MCF 10A (cell line): ENCODE measurements around the gene SLC39A9. TPM values are rescaled to one million over a fixed set of nuclear protein-coding genes. Genes with fewer than 3 reads are reported as not detected.
A peak's percentile ranks its signal among the peaks of the same experiment; 100 is the strongest.

Experiments used
- BruUV-seq: library from RNA; stranded (reverse); fragments of 400-500 nt; replicated peaks from 2 replicates; lab custom pipeline; 2021; lab: Mats Ljungman, UMichigan
- CTCF ChIA-PET: fragments of 300-600 bp; sonication (Branson Sonifier 250); formaldehyde crosslinking; extraction: SDS; loops from one replicate; lab custom pipeline; 2021; ENCODE audit warnings: antibody characterized with exemption, inconsistent platforms; lab: Yijun Ruan, JAX
- POLR2A ChIA-PET: fragments of 300-600, 350-650 bp; sonication (Branson Sonifier 250); formaldehyde crosslinking; extraction: SDS; loops from one replicate; lab custom pipeline; 2020; ENCODE audit warnings: antibody characterized with exemption, inconsistent platforms; lab: Yijun Ruan, JAX
- DNase-seq: peaks from one replicate; pipeline ENCODE4 v3.0.0-alpha.2; 2018; ENCODE audit not compliant: unreplicated experiment
- H3K27ac Mint-ChIP-seq: one replicate; pipeline ENCODE4 v1.8.0; 2022; ENCODE audit warnings: mild to moderate bottlenecking, low read depth, mixed read lengths; ENCODE audit not compliant: unreplicated experiment
- H3K27me3 Mint-ChIP-seq: one replicate; pipeline ENCODE4 v1.8.0; 2022; ENCODE audit warnings: mixed read lengths; ENCODE audit not compliant: insufficient read depth, unreplicated experiment
- H3K36me3 Mint-ChIP-seq: one replicate; pipeline ENCODE4 v1.8.0; 2022; ENCODE audit warnings: mild to moderate bottlenecking, moderate library complexity, mixed read lengths; ENCODE audit not compliant: insufficient read depth, unreplicated experiment
- H3K4me1 Mint-ChIP-seq: one replicate; pipeline ENCODE4 v1.8.0; 2022; ENCODE audit warnings: mixed read lengths; ENCODE audit not compliant: insufficient read depth, unreplicated experiment
- H3K4me3 Mint-ChIP-seq: one replicate; pipeline ENCODE4 v1.8.0; 2022; ENCODE audit warnings: mild to moderate bottlenecking, moderate library complexity, mixed read lengths; ENCODE audit not compliant: unreplicated experiment
- H3K9me3 Mint-ChIP-seq: one replicate; pipeline ENCODE4 v1.8.0; 2022; ENCODE audit warnings: mixed read lengths; ENCODE audit not compliant: unreplicated experiment
- intact Hi-C: fragments of 100-400 bp; cut with micrococcal nuclease; formaldehyde crosslinking; loops from 2 replicates; pipeline ENCODE4 v1.14.1; 2022
- total RNA-seq: library from RNA; stranded (reverse); gene quantifications from 2 replicates; pipeline ENCODE4 v1.2.3, GENCODE V29; 2022
- TF ChIP-seq, protein P1 (sequence below): fragments of 200-600 bp; IDR thresholded peaks from one replicate; pipeline ENCODE4 v1.8.0; 2022; ENCODE audit warnings: antibody characterized with exemption, mild to moderate bottlenecking; ENCODE audit not compliant: unreplicated experiment

SLC39A9 gene
- total RNA-seq, 1 experiment from 2014 or later: 69.7 TPM

- Mint-ChIP-seq H3K27me3 (no peaks in the 10 kb centered on the region), H3K27ac (no peak overlapping the region), H3K9me3 (no peaks in the 10 kb centered on the region), H3K4me1 (no peaks in the 10 kb centered on the region), H3K4me3 (no peak overlapping the region), H3K36me3 (peaks cover 65% of the 10 kb centered on the region)
- DNase-seq: no peak
- CTCF ChIA-PET: interaction anchor here (1.3 to 8.7 kb wide), 5 partner anchors 7 to 238 kb away, joined by 3 to 86 read pairs (median 7); no protein-coding TSS in a partner anchor
- BruUV-seq: no TSS peak
- intact Hi-C loops: no loop called here
- TF ChIP-seq, protein P1, sequence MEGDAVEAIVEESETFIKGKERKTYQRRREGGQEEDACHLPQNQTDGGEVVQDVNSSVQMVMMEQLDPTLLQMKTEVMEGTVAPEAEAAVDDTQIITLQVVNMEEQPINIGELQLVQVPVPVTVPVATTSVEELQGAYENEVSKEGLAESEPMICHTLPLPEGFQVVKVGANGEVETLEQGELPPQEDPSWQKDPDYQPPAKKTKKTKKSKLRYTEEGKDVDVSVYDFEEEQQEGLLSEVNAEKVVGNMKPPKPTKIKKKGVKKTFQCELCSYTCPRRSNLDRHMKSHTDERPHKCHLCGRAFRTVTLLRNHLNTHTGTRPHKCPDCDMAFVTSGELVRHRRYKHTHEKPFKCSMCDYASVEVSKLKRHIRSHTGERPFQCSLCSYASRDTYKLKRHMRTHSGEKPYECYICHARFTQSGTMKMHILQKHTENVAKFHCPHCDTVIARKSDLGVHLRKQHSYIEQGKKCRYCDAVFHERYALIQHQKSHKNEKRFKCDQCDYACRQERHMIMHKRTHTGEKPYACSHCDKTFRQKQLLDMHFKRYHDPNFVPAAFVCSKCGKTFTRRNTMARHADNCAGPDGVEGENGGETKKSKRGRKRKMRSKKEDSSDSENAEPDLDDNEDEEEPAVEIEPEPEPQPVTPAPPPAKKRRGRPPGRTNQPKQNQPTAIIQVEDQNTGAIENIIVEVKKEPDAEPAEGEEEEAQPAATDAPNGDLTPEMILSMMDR: no peak
- POLR2A ChIA-PET: interaction anchor here (3.6 kb wide), 1 partner anchor 60 kb away, joined by 30 read pairs; the partner anchor contains the start of genes ERH and SLC39A9
Observed at GRCh38 chr14:69458350-69458749, 59.9 kb downstream of the SLC39A9 start.

- BruUV-seq: no TSS peak
- DNase-seq: no peak
- Mint-ChIP-seq H3K9me3 (no peaks in the 10 kb centered on the region), H3K4me1 (no peaks in the 10 kb centered on the region), H3K27me3 (no peaks in the 10 kb centered on the region), H3K27ac (no peak overlapping the region), H3K4me3 (no peak overlapping the region), H3K36me3 (peaks cover 58% of the 10 kb centered on the region)
- intact Hi-C loops: no loop called here
- POLR2A ChIA-PET: interaction anchor here (1.1 to 3.6 kb wide), 3 partner anchors 56 to 217 kb away, joined by 3 to 30 read pairs (median 5); partner anchors contain the start of genes ERH and SLC39A9
- CTCF ChIA-PET: interaction anchor here (0.6 to 8.7 kb wide), 12 partner anchors 8 to 616 kb away, joined by 3 to 86 read pairs (median 4); no protein-coding TSS in a partner anchor
- TF ChIP-seq, protein P1: no peak
Observed at GRCh38 chr14:69459122-69459521, 60.6 kb downstream of the SLC39A9 start.

- ChIA-PET POLR2A (interaction anchor here (0.9 to 3.6 kb wide), 6 partner anchors 54 to 269 kb away, joined by 3 to 30 read pairs (median 4); partner anchors contain the start of genes ERH, EXD2 and SLC39A9), CTCF (interaction anchor here (0.6 to 8.7 kb wide), 26 partner anchors 9 to 761 kb away, joined by 3 to 86 read pairs (median 3); no protein-coding TSS in a partner anchor)
- Mint-ChIP-seq H3K27me3 (no peaks in the 10 kb centered on the region), H3K4me3 (no peak overlapping the region), H3K9me3 (no peaks in the 10 kb centered on the region), H3K36me3 (peaks cover 47% of the 10 kb centered on the region), H3K4me1 (no peaks in the 10 kb centered on the region), H3K27ac (no peak overlapping the region)
- DNase-seq: peak; percentile 85
- TF ChIP-seq, protein P1: peak; percentile 70
- BruUV-seq: TSS peak; percentile 13
- intact Hi-C loops: loop anchor here (1.0 kb wide), 3 partner anchors 62 to 331 kb away; partner anchors contain the start of genes ERH and SLC39A9
Observed at GRCh38 chr14:69460093-69460701, 61.7 kb downstream of the SLC39A9 start.

- ChIA-PET CTCF (interaction anchor here (0.6 to 8.7 kb wide), 3 partner anchors 10 to 223 kb away, joined by 3 to 86 read pairs (median 4); no protein-coding TSS in a partner anchor), POLR2A (no interaction called here)
- no peak overlapping the region for H3K4me3 Mint-ChIP-seq
- peaks cover 31% of the 10 kb centered on the region for H3K36me3 Mint-ChIP-seq
- H3K4me1 Mint-ChIP-seq: no peaks in the 10 kb centered on the region
- BruUV-seq: no TSS peak
- no peaks in the 10 kb centered on the region for H3K27me3 Mint-ChIP-seq
- DNase-seq: no peak
- H3K9me3 Mint-ChIP-seq: no peaks in the 10 kb centered on the region
- TF ChIP-seq, protein P1: no peak
- intact Hi-C loops: no loop called here
- no peak overlapping the region for H3K27ac Mint-ChIP-seq
Observed at GRCh38 chr14:69464379-69464778, 65.9 kb downstream of the SLC39A9 start.
